ENCODE measurements around the gene DNAJC6. TPM values are rescaled to one million over a fixed set of nuclear protein-coding genes. Genes with fewer than 3 reads are reported as not detected.

Gene DNAJC6
- total RNA-seq, 1 experiment from 2014 or later = 18.6 TPM

DNA sequence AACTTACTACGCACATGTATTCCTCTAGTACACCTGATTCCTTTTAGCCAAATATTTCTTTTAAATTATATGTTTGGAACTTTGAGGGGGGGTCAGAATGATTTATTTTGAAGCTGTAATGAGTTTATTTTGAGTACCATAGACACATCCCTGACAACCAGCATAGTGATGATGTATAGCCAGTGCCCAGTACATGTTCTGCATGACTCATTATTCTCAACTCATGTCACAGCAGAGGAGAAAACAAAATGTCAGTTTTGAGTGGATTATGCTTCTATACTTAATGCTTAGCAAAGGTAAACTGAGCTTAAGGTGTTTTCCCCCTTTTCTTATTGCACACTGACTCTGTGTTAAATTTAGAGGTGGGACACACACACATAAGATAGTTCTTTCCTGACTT, 88.7 kb downstream of the DNAJC6 start:
- no peak for DNase-seq (ENCODE audit: extremely low read depth, low read depth)

DNA sequence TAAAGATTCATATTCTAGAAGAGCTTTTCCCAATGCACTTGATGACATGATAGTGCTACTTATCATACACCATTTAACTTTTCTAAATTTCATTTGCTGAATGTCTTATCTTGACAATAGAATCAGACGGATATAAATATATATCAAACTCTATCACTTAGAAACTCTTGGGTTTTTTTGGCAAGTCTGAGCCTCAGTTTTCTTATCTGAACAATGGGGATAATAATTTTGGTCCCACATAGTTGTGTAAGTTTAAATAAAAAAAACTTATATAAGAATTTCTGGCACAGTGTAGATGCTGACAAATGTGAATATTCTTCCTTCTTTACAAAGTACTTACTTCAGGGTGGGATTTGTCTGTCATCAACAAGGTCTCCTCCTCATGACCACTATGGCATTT, 89.7 kb downstream of the DNAJC6 start:
- no peak for DNase-seq (ENCODE audit: extremely low read depth, low read depth)

DNA sequence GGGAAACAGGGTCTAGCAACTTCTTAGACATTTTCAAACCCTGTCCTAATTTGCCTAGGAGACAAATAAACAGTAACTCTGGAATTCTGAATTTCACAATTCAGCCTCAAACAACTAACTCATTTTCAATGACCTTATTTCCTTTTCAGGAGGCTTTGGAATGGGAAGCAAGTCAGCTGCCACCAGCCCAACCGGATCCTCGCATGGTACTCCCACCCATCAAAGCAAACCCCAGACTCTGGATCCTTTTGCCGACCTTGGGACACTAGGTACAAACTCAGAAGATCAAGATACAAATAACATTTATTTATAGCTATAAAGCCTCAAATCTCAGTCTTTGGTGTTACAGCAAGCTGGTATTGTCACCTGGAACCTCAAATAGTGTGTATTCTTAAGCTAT, 92.3 kb downstream of the DNAJC6 start:
- no peak for DNase-seq (ENCODE audit: extremely low read depth, low read depth)

DNA sequence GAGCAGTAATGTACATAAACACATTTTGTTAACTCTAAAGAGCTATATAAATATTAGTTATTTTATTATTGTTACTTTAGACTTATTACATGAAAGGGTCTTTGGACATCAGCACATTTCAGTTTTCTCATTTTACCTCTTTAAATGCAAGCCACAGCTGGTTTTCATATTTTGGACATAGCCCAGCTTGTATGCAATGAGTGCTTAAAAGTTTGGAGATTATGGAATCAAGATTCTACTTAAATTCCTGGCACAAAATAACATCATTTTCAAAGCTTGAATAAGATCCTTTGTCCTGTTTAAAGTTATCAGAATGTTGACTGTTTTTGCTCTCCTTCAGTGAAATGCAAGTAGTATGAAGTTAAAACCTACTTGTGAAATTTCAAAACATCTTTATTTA, 95.6 kb downstream of the DNAJC6 start:
- no peak for DNase-seq (ENCODE audit: extremely low read depth, low read depth)

DNA sequence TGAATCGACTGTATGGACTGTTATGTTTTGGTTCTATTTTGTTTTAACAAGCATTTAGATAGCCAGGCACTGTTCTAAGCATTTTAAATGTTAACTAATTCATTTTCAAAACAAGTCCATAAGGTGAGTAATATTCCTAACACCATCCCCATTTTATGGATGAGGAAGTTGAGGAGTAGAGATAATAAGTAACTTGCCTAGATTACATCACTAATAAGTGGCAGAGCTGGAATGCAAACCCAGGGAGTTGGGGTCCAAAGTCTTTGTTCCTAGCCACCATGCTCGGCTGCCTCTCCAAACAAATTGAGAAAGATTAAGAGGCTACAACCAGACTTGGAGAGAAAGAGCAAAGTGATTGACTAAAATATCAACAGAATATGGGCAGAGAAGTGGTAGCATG, 98.5 kb downstream of the DNAJC6 start:
- no peak for DNase-seq (ENCODE audit: extremely low read depth, low read depth)

DNA sequence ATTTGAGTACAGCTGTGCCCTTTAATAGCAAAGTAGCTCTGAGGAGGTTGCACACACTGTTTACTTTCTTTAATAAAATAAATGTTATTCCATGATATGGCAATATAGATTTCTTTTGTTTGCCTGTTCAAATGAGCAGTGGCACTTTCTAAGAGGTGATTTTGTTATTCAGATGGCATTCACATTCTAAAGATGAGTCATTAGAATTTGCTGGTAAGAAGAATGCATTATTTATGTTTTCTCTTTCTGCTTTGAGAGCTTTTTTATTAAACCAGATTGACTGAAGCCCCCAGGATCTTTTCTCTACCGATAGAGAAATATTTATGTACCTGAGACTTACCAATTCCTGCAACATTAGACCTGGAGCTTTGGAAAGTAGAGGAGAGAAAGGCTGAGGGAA, 100.0 kb downstream of the DNAJC6 start:
- DNase-seq (ENCODE audit: extremely low read depth, low read depth) = no peak

DNA sequence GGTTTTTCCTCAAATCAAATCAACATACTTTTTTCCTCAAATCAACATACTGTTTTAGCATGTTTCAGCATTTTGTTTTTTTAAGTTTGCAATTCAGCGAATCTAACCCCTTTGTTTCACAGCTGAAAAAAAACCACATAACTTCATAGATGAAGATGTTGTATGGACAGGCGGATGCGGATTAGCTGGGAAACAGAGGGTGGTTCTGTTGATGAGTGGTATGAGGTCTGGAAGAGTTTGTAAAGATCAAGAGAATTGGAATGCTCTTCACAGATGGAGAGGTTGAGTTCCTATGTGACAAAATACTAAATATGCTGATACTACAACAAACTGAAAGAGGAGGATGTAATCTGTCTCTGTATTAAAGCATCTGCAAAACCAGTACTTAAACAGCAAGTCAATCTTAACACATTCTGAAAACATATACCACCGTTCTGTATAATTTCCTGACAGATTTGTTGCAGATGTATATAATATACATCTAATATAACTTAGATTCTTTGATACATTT, 100.5 kb downstream of the DNAJC6 start:
- no peak for DNase-seq (ENCODE audit: extremely low read depth, low read depth)

DNA sequence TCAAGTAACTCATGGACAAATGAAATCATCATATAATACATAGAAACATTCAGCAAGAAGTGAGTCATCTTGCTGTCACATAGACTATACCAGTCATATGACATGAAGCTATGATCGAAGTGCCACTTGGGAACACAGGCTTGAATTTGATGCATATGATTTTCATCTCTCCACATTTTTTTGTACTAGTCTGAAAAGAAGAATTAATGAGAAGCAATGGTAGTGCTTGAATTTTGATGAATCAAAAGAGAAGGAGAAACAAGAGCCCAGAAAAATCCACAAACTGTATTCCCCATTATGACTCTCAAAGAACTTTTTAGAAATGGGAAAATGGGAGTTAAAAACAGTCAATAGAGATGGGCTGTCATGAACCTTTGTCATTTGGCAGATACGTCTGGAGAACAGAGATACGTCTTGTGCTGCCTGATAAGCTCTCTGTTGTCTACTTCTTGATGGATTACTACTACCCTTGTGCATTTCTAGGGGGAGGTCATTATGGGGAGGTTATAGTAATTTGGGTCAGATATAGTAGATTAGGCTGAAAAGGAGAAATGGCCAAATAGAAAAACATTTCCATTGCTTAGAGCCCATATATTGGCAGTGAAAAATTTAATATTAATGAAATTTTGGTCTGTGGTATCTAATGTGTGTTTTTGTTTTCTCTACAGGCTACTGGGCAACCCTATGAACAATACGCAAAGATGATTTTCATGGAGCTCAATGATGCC, 103.1 kb downstream of the DNAJC6 start:
- DNase-seq (ENCODE audit: extremely low read depth, low read depth) = no peak

DNA sequence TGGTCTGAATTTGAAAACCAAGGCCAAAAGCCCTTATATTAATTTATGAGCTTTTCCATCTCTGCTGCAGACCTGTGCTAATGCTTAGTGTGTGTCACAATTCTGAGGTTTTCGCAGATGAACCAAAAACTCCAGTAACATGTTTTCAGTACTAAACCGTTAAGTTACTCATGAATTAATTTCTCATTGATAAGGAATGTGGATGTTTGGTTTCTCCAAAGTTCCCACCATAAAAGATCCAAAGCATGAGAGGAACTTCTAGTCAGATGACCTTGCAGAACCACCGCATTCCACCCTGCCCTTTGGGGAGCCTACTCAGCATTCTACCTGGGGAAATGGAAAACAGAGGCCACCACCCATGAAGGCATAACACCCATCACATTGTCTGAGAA, 103.6 kb downstream of the DNAJC6 start:
- no peak for DNase-seq (ENCODE audit: extremely low read depth, low read depth)

DNA sequence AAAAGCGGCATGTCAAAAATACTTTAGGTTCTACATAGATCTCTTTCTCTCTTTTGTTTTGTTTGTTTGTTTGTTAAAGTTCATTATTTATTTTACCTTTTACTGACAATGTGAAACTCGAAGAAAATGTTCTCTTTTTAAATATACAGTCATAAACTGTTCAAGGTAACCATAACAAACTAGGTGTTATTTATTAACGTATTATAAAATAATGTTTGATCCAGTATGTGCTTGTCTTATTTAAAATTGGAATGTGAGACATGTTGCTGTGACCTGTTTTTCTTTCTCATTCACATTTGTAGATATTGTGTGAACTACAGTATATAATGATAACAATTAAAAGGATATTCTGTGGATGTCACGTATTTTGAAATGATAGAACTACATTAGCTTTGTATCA, 105.2 kb downstream of the DNAJC6 start:
- no peak for DNase-seq (ENCODE audit: extremely low read depth, low read depth)

DNA sequence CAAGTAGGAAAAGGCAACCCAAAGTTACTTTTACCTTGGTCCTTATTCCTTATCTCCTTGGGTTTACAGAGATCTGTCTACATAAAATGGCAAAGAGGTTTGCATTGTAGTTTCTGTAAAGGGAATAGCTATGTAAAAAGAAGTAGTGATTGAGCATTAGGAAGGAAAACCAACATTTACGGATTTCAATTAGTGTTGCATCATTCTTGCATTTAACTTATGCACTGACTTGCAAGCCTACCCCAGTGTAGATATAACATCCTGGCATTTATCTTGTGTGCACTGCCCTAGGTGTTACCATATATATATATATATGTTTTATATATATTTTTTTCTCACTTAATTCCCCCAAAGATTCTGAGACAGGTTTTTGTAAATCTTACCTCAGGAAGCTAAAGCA, 107.4 kb downstream of the DNAJC6 start:
- DNase-seq (ENCODE audit: extremely low read depth, low read depth) = no peak

DNA sequence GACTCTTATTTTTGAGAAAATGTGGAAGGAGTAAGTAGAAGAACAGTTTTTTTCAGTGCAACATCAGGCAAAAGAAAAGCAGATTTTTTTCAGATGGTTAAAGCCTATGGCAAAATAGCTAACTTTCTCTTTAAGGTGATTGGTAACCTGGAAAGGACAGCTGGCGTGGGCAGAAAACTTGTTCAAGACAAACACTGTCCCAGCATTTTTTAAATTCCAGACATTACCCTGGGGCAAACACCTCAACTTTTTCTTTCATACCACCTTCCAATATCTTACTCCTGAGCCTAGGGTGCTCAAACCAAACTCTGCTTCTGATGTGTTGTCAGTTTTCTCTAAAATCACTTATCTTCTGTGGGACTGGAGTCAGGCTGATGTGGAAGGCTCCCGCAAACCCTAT, 108.4 kb downstream of the DNAJC6 start:
- no peak for DNase-seq (ENCODE audit: extremely low read depth, low read depth)

DNA sequence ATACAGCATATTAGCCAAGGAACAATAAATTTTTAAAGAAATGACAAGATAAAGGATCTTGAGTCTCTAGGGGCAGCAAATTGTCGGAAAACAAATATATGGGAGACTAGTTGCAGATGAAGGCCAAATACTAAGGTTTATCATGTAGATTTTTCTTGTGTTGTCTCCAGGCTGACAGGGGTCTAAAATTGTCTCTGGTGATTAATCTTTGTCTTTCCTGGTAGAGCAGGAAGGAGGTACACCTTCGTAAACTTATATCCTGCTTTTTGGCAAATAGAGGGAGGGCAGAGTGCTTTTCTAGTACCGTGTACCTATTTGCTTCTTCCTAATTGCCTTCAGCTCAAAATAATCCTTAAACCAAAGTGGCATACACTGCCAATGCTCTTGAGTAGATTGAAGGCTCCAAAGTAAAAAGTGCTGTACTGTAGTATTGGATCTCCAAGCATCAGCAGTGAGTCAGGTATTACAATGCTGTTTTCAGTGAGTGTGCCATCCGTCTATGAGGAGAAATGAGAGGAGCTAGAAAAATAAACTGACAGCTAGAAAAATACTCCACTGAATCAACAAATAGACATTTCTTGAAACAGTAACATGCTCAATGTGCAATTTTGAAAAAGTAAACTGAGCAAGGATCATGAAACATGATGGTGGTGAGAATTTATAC, 109.3 kb downstream of the DNAJC6 start:
- DNase-seq (ENCODE audit: extremely low read depth, low read depth) = no peak

DNA sequence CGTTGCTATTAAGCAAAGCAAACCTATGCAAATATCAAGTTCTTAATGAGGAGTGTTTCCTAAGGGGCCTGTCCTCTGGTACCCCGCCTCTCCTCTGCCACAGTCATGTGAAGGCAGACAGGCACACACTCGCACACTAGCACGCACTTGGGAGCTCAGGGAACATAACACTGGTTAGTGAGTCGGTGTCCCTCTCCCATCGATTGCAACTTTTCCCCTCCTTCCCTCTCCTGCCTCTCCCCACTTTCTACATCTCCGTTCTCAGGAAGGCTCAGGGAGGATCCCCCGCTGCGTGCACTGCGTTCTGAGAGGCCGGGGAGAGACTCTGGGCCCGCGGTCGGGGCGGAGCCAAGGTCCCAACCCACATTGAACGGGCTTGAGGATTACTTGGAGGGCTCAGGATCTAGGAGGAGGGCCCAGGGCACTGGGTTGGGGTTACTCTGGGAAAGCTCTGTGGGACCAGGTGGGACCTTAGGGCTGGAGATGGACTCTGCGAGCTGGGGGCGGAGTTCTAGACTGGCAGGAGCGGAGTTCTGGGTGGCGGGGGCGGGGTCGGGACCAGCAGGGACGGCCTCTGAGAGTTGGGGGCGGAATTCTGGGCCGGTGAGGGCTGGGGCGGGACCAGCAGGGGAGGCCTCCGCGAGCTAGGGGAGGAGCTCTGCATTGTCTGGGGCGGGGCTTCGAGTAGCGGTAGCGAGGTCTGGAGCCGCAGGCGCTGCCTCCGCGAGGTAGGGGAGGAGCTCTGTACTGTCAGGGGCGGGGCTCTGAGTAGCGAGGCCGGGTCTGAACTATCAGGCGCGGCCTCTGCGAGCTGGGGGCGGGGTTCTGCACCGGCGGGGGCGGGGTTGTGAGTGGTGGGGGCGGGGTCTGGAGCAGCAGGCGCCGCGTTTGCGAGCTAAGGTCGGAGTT, 110.6 kb downstream of the DNAJC6 start:
- DNase-seq (ENCODE audit: extremely low read depth, low read depth) = peak; percentile 98

DNA sequence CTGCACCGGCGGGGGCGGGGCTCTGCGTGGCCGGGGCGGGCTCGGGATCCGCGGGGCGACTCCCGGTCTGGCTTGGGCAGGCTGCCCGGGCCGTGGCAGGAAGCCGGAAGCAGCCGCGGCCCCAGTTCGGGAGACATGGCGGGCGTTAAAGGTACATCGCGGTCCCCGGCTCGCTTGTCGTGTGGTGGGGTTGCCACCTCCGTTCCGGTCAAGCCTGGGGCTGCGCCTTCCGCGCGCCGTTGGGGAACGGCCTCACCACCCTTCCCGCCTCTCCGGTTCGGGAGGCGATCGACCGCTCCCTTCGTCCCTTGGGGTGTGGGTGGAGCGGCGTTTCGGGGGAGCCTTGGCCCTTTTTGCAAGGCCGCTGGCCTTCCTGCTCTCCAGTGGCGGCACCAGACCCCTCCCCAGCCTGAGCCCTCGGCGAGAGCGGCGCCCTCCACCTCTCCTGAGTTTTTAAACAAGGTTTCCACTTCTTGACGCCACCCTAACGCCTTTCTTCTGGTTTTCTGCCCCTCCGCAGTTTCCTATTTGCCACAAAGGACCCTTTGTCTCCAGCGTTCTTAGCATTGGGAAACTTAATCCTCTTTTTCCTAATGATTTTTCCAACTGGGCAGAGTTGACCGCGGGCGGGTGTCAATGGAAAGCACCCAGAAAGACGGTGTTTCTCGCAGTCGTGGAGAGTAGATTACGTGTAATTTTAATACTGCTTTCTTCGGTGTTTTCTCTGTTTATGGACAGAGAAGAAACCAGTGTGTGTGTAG, 111.4 kb downstream of the DNAJC6 start, which contains the start of the genes LEPR and LEPROT:
Gene LEPR (plus strand): TSS at position 79 of the 761 bp plus-strand sequence. CDS start 144,898 bp downstream, outside the sequence.
Gene LEPROT (plus strand): TSS at position 79 of the 761 bp plus-strand sequence. CDS start 57 bp downstream, at position 136.
- peak; percentile 22 for DNase-seq (ENCODE audit: extremely low read depth, low read depth)

DNA sequence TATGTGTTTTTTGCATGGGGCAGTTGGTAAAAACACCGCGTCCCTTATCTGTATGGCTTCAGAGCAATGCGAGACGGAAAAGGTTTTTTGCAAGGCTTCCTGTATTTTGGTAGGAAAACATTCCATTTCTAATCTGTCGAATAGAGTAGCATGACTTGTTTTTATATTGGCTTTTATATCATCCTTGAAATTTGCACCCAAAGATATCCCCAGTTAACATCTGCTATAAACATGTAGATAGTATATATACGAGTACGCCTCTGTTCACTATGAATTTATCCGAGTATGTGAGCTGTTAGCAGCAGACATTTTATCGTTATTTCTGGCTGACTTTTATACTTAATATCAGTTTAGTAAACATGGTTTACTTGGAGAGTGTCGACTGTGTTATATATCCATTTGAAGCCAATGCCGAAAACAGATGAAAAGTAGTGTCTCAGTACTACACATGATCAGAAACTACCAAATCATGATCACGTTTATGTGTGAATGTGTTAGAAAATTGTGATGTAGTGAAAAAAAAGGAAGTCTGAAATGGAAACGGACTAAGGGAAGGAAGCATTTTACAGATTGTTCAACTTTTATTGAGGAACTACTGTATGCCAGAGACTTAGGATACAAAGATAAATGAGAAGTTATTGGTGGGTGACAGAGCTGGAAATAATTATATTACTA, 112.1 kb downstream of the DNAJC6 start:
- DNase-seq (ENCODE audit: extremely low read depth, low read depth) = no peak

DNA sequence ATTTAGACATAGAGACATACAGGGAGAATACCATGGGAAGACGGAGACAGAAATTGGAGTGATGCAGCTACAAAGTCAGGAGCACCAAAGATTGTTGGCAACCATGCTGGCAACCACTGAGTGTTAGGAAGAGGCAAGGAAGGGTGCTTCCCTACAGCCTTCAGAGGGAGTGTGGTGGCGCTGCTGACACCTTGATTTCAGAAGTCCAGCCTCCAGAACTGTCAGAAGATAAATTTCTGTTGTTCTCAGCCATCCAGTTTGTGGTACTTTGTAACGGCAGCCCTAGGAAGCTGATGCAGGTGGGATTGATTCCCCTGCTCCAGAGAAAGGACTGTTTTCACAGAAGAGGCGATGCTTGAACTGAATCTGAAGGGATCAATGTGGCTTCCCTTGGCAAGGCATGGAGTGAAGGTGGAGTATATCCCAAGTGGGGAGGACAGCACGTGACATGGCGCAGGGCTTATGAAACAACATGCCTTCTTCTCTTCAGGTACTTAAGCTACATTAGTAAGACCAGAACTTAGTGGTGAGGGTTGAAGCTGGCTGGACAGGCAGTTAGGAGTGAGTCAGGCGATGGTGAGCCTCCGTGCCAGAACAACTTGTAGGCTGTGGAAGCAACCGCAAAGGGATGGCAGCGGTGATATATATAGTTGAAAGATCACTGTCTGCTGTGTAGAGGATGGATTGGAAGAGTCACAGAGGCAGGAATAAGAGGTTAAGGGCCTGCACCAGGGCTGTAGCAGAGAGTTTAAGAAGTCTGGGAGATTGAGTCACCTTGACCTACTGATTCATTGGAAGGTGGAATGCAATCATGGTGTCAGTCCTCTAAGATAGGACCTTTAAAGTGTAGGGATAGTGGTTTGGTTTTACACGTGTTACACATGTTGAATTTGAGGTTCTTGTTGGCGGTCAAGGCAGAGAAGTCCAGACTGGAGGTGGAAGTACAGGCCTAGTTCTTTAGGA, 113.2 kb downstream of the DNAJC6 start:
- DNase-seq (ENCODE audit: extremely low read depth, low read depth) = no peak

DNA sequence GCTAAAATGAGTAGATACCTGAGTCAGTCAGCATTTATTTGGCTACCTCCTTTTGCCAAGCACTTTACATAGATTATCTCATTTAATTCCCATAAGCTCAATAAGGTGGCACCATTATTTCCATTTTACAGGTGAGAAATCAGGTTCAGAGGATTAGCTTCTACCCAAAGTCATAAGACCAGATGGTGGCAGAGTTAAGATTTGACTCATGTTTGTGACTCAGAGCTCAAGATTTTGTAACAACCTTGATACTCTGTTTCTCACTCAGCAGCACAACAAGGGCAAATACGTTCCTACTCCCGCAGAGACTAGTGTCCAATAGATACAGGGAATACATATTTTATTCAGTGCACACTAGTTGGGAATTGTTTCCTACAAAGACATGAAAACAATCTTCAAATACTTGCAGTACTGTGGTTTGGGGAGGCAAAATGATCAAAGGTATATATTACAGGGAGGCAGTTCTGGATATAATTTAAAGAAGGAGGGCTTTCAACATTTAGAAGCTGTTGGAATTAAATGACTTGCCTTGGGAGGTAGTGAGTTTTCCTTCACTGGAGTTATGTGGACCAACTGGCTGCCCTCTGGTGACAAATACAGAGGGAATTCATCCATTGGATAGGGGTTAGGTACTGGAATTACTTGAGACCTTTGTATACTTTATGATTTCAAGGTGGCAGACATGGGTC, 114.7 kb downstream of the DNAJC6 start:
- peak; percentile 57 for DNase-seq (ENCODE audit: extremely low read depth, low read depth)
